SK-N-MC (cell line): Measurements from ENCODE around the gene LTBP2.

Experiments used
- EZH2 ChIP-seq: fragments of 200-600 bp; sonication (generic); IDR thresholded peaks from one replicate; pipeline ENCODE4 v1.6.1; 2017; ENCODE audit warnings: antibody characterized with exemption
- FOXP2 ChIP-seq: optimal IDR thresholded peaks from 2 replicates; pipeline ENCODE3; 2011; ENCODE audit warnings: mild to moderate bottlenecking, moderate library complexity; ENCODE audit not compliant: insufficient read depth; ENCODE audit errors: extremely low read length, control extremely low read depth
- POLR2AphosphoS5 ChIP-seq: IDR thresholded peaks from 2 replicates; pipeline ENCODE4 v1.6.1; 2012; ENCODE audit warnings: mild to moderate bottlenecking, low read depth, low read length, borderline replicate concordance

- no peak for TF ChIP-seq EZH2
- TF ChIP-seq POLR2AphosphoS5 = no peak
- TF ChIP-seq FOXP2 = no peak
Measured at GRCh38 chr14:74516451-74517160, 95.4 kb downstream of the LTBP2 start.
